HepG2 (cell line): ENCODE data around the gene GALNT1. TPM values are rescaled to one million over a fixed set of nuclear protein-coding genes. Genes with fewer than 3 reads are reported as not detected.

Experiments used
- ATAC-seq: fragments of 200-7000 bp; cut with Tn5 transposase; 3 replicates; pipeline ENCODE4 v1.9.1; 2020; ENCODE audit warnings: mild to moderate bottlenecking, moderate library complexity
- BruUV-seq: library from RNA; stranded (reverse); fragments of 400-500 nt; replicated peaks from 2 replicates; lab custom pipeline; 2021; lab: Mats Ljungman, UMichigan
- CTCF ChIA-PET: fragments of 300-600 bp; formaldehyde crosslinking; extraction: SDS; loops from one replicate; lab custom pipeline; 2021; ENCODE audit warnings: low total read pairs, inconsistent platforms, low intra/inter-chr PET ratio; lab: Yijun Ruan, JAX
- POLR2A ChIA-PET: fragments of 350-600 bp; sonication (Branson Sonifier 250); formaldehyde crosslinking; loops from one replicate; lab custom pipeline; 2020; ENCODE audit warnings: antibody characterized with exemption, inconsistent platforms; lab: Yijun Ruan, JAX
- DNase-seq: peaks from one replicate; pipeline ENCODE4 v3.0.0-alpha.2; 2015; ENCODE audit warnings: low spot score
- FAIRE-seq: peaks from 3 replicates; lab custom pipeline; 2011; peaks lifted over from hg19 to GRCh38; lab: Jason Lieb, UNC
- H2AFZ ChIP-seq: one replicate; pipeline ENCODE4 v1.6.1; 2011; ENCODE audit warnings: low read length, inconsistent platforms
- H3K27ac ChIP-seq: fragments of 300-600 bp; 3 replicates; pipeline ENCODE4 v1.8.0; 2011; ENCODE audit warnings: mixed run types, mild to moderate bottlenecking, mixed read lengths, low read length, inconsistent platforms; ENCODE audit not compliant: insufficient read depth; ENCODE audit errors: extremely low read length
- H3K27me3 ChIP-seq, 2 experiments: fragments of 200-600 bp in 1 of 2; 2 replicates in 1 of 2; 3 replicates in 1 of 2; pipeline versions ENCODE4 v1.6.0 to v1.8.0; 2011; ENCODE audit warnings: low read length in 2 of 2, mild to moderate bottlenecking in 2 of 2, moderate library complexity in 2 of 2, inconsistent platforms in 1 of 2; ENCODE audit not compliant: insufficient read depth in 2 of 2, control insufficient read depth in 1 of 2
- H3K36me3 ChIP-seq, 2 experiments: fragments of 200-600 bp in 1 of 2; replicated peaks in 1 of 2; 2 replicates in 1 of 2; 3 replicates in 1 of 2; pipeline versions ENCODE4 v1.5.1 to v1.8.0; 2011; ENCODE audit warnings: low read length in 2 of 2, inconsistent platforms in 1 of 2; ENCODE audit not compliant: insufficient read depth in 2 of 2, control insufficient read depth in 1 of 2
- H3K4me1 ChIP-seq: 2 replicates; pipeline ENCODE4 v1.5.1; 2012; ENCODE audit warnings: low read length, inconsistent platforms; ENCODE audit not compliant: insufficient read depth
- H3K4me2 ChIP-seq: 2 replicates; pipeline ENCODE4 v1.6.0; 2011; ENCODE audit warnings: low read depth, low read length, inconsistent platforms
- H3K4me3 ChIP-seq, 3 experiments: fragments of 200-600 bp in 1 of 3; sonication (generic), shearing (Covaris generic) in 1 of 3; replicated peaks in 1 of 3; 2 replicates each; pipeline ENCODE4 v1.5.1; 2011 to 2016; ENCODE audit warnings: low read length in 3 of 3, inconsistent platforms in 2 of 3, low read depth in 2 of 3, mild to moderate bottlenecking in 2 of 3, control low read depth in 1 of 3, mixed read lengths in 1 of 3; ENCODE audit not compliant: insufficient read depth in 1 of 3
- H3K79me2 ChIP-seq: one replicate; pipeline ENCODE4 v1.6.1; 2011; ENCODE audit warnings: low read length, inconsistent platforms; ENCODE audit not compliant: insufficient read depth
- H3K9ac ChIP-seq: 2 replicates; pipeline ENCODE4 v1.6.0; 2011; ENCODE audit warnings: mild to moderate bottlenecking, low read depth, low read length, inconsistent platforms; ENCODE audit not compliant: insufficient read depth
- H3K9me3 ChIP-seq: 2 replicates; pipeline ENCODE4 v1.5.1; 2012; ENCODE audit warnings: mild to moderate bottlenecking, low read length
- H4K20me1 ChIP-seq: 2 replicates; pipeline ENCODE4 v1.6.0; 2011; ENCODE audit warnings: inconsistent platforms, mild to moderate bottlenecking, low read length, moderate library complexity; ENCODE audit not compliant: insufficient read depth
- ASH2L ChIP-seq: fragments of 300-600, 200-600 bp; sonication (generic); IDR thresholded peaks from 2 replicates; pipeline ENCODE4 v1.7.0; 2017; ENCODE audit warnings: low read depth, mild to moderate bottlenecking, moderate library complexity, mixed read lengths, low read length; ENCODE audit not compliant: insufficient read length
- CHCHD3 ChIP-seq: sonication (generic); formaldehyde crosslinking; IDR thresholded peaks from 2 replicates; pipeline ENCODE4 v1.8.0; 2022; ENCODE audit warnings: mild to moderate bottlenecking, missing genetic modification reagents, moderate library complexity
- DPF2 ChIP-seq: sonication (generic); formaldehyde crosslinking; IDR thresholded peaks from 2 replicates; pipeline ENCODE4 v1.4.0; 2020; ENCODE audit warnings: mild to moderate bottlenecking, low read depth, missing genetic modification reagents, borderline replicate concordance
- ELF3 ChIP-seq: IDR thresholded peaks from 2 replicates; pipeline ENCODE4 v1.6.1; 2016; ENCODE audit warnings: missing genetic modification reagents, missing compliant biosample characterization
- EP300 ChIP-seq, 3 experiments: sonication (generic) in 1 of 3; formaldehyde crosslinking in 1 of 3; IDR thresholded peaks; 2 replicates each; pipeline versions ENCODE4 v1.5.1 to v1.6.1; 2011 to 2020; ENCODE audit warnings: low read depth in 2 of 3, low read length in 2 of 3, borderline replicate concordance in 1 of 3, improper control_type of control experiment in 1 of 3, mild to moderate bottlenecking in 1 of 3, missing genetic modification reagents in 1 of 3, moderate library complexity in 1 of 3
- FOXA1 ChIP-seq, 2 experiments: fragments of 450-650 bp in 1 of 2; sonication (generic) in 1 of 2; formaldehyde crosslinking in 1 of 2; IDR thresholded peaks; 2 replicates each; pipeline versions ENCODE4 v1.4.0 to v1.6.1; 2016 to 2020; ENCODE audit warnings: missing genetic modification reagents in 1 of 2
- FOXO1 ChIP-seq: sonication (generic); formaldehyde crosslinking; IDR thresholded peaks from 2 replicates; pipeline ENCODE4 v1.4.0; 2020; ENCODE audit warnings: missing genetic modification reagents
- HMG20A ChIP-seq: IDR thresholded peaks from 2 replicates; pipeline ENCODE4 v1.6.1; 2016; ENCODE audit warnings: borderline replicate concordance
- ISL2 ChIP-seq: sonication (generic); formaldehyde crosslinking; IDR thresholded peaks from 2 replicates; pipeline ENCODE4 v1.5.0; 2020; ENCODE audit warnings: missing genetic modification reagents
- MLXIP ChIP-seq: sonication (generic); formaldehyde crosslinking; IDR thresholded peaks from 2 replicates; pipeline ENCODE4 v1.9.0; 2021; ENCODE audit warnings: missing genetic modification reagents, borderline replicate concordance
- PRPF4 ChIP-seq: fragments of 200-400 bp; formaldehyde crosslinking; IDR thresholded peaks from 2 replicates; pipeline ENCODE4 v1.6.1; 2016; ENCODE audit warnings: low read length, low read depth; ENCODE audit not compliant: poor library complexity, severe bottlenecking
- RORA ChIP-seq: sonication (generic); formaldehyde crosslinking; IDR thresholded peaks from 2 replicates; pipeline ENCODE4 v1.5.0; 2020; ENCODE audit warnings: mild to moderate bottlenecking, missing genetic modification reagents, moderate library complexity
- TEAD3 ChIP-seq: optimal IDR thresholded peaks from 2 replicates; pipeline ENCODE3; 2016; ENCODE audit warnings: borderline replicate concordance
- ZEB1 ChIP-seq: IDR thresholded peaks from 2 replicates; pipeline ENCODE4 v1.6.1; 2012; ENCODE audit warnings: mild to moderate bottlenecking, low read depth, inconsistent platforms; ENCODE audit not compliant: insufficient replicate concordance
- ZGPAT ChIP-seq: IDR thresholded peaks from 2 replicates; pipeline ENCODE4 v1.6.1; 2016; ENCODE audit warnings: mild to moderate bottlenecking
- ZMYM3 ChIP-seq: sonication (generic); formaldehyde crosslinking; IDR thresholded peaks from 2 replicates; pipeline ENCODE4 v1.5.1; 2020; ENCODE audit warnings: mild to moderate bottlenecking, missing genetic modification reagents
- ZMYM4 ChIP-seq: sonication (generic); formaldehyde crosslinking; IDR thresholded peaks from 2 replicates; pipeline ENCODE4 v1.8.1; 2023; ENCODE audit warnings: mild to moderate bottlenecking, missing genetic modification reagents
- ZSCAN29 ChIP-seq: sonication (generic); formaldehyde crosslinking; conservative IDR thresholded peaks from 2 replicates; pipeline ENCODE4 v1.4.0; 2020; ENCODE audit warnings: mild to moderate bottlenecking, missing genetic modification reagents
- WGBS: methylation state at CpG from one replicate; pipeline ENCODE4 v1.1.6; 2017; ENCODE audit warnings: low lambda C conversion rate; 5-methylcytosine and 5-hydroxymethylcytosine counted together
- in situ Hi-C: cut with HindIII; loops from 2 replicates; pipeline ENCODE4 v1.10.0; 2017; ENCODE audit warnings: low pct_unique_long_range_greater_than_20kb; ENCODE audit not compliant: extremely low pct_ligation_motif_present
- intact Hi-C: fragments of 100-400 bp; cut with micrococcal nuclease; formaldehyde crosslinking; loops from one replicate; pipeline ENCODE4 v1.10.0; 2022; ENCODE audit not compliant: unreplicated experiment
- polyA plus RNA-seq, 8 experiments: library from polyadenylated mRNA; depleted of rRNA in 3 of 8; stranded (reverse) in 7 of 8; unstranded in 1 of 8; fragments of >200 nt; fragmentation: Illumina TruSeq in 4 of 8; extraction: Trizol in 4 of 8; gene quantifications; 2 replicates each; pipeline versions ENCODE4 v1.2.1 to v1.2.3, GENCODE V29; 2011 to 2016; ENCODE audit warnings: low read depth in 4 of 8, missing spikeins in 1 of 8, mixed read lengths in 1 of 8; ENCODE audit not compliant: insufficient read depth in 1 of 8
- total RNA-seq, 5 experiments: library from RNA; depleted of rRNA; stranded (reverse); fragments of >200 nt; fragmentation: Illumina TruSeq; extraction: Trizol; gene quantifications; 2 replicates each; pipeline ENCODE4 v1.2.3, GENCODE V29; 2016; ENCODE audit warnings: low read depth in 1 of 5
- TF ChIP-seq, protein P1 (sequence below): sonication (generic); formaldehyde crosslinking; IDR thresholded peaks from 2 replicates; pipeline ENCODE4 v1.4.0; 2020; ENCODE audit warnings: missing genetic modification reagents

GALNT1 gene
- total and polyA plus RNA-seq, 2 of the 13 experiments (the other 11 are each of a cell fraction or from before 2014, with no cell fraction given): 41.1 to 100 TPM

DNA sequence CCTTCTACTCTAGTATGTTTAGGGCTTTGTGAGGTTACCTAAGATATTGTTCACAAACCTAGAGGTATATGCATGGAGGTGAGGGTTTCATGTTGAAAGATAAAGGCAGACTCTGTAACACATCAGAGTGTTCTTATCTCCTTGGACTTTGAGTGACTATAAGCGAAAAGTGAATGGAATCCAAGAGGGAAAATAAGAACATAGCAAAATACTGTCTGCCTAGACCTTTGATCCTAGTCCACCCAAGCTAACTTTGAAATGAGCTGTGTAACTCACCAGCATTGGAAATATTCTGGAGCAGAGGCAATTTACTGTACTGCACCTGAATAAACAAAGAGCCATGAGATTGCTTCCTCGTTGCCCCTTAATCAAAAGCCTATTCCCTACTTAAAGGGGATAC, 28.2 kb upstream of the GALNT1 start:
- Histone ChIP-seq H3K9me3 (0 out of 2 replicates have a peak, but pooled peaks cover 6% of the 10 kb centered on the region), H3K4me3 (no peak overlapping the region), H3K36me3 (no peaks in the 10 kb centered on the region), H3K9ac (no peak overlapping the region), H2AFZ (no peak overlapping the region), H3K4me1 (peaks cover 22% of the 10 kb centered on the region), H3K27ac (peak overlapping the region; percentile 51), H3K79me2 (no peaks in the 10 kb centered on the region), H3K4me2 (0 out of 2 replicates have a peak overlapping the region, but pooled peaks have one; percentile 10), H4K20me1 (no peaks in the 10 kb centered on the region), H3K27me3 (no peaks in the 10 kb centered on the region)
- FAIRE-seq: peak; percentile 59
- peak; percentile 93 for ATAC-seq
- in situ Hi-C loops: no loop called here
- ChIA-PET CTCF (no interaction called here), POLR2A (interaction anchor here (1.4 kb wide), 1 partner anchor 75 kb away, joined by 4 read pairs; no protein-coding TSS in a partner anchor)
- DNase-seq: peak; percentile 87
- WGBS: 0% methylated on average over 2 of the region's 2 CpGs
- intact Hi-C loops: no loop called here
- BruUV-seq: no TSS peak
- TF ChIP-seq, protein P1, sequence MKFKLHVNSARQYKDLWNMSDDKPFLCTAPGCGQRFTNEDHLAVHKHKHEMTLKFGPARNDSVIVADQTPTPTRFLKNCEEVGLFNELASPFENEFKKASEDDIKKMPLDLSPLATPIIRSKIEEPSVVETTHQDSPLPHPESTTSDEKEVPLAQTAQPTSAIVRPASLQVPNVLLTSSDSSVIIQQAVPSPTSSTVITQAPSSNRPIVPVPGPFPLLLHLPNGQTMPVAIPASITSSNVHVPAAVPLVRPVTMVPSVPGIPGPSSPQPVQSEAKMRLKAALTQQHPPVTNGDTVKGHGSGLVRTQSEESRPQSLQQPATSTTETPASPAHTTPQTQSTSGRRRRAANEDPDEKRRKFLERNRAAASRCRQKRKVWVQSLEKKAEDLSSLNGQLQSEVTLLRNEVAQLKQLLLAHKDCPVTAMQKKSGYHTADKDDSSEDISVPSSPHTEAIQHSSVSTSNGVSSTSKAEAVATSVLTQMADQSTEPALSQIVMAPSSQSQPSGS (CRISPR knock-in tag): peak; percentile 34; the same call in 1 of the 2 replicates
- peak; percentile 59; the same call in 1 of the 2 replicates for TF ChIP-seq ZMYM4
- TF ChIP-seq CHCHD3: no peak
- TF ChIP-seq MLXIP: no peak
- TF ChIP-seq ZMYM3 (CRISPR knock-in tag): 0 out of 2 replicates have a peak, but pooled peaks have one; percentile 13
- no peak for TF ChIP-seq RORA (CRISPR knock-in tag)
- TF ChIP-seq FOXO1 (CRISPR knock-in tag): peak; percentile 60; the same call in 1 of the 2 replicates
- TF ChIP-seq PRPF4: no peak
- TF ChIP-seq ZSCAN29: no peak
- peak; percentile 21; the same call in 1 of the 2 replicates for TF ChIP-seq HMG20A (CRISPR knock-in tag)
- TF ChIP-seq EP300 (IDR thresholded peaks at IDR 0.05; ENCODE audit: low read depth in 2 of 2, low read length in 2 of 2): peak in 1 of 2 experiments; percentile 73; a peak in 1 of 4 replicates
- peak; percentile 70 for TF ChIP-seq EP300 (CRISPR knock-in tag; IDR thresholded peaks at IDR 0.05; ENCODE audit: borderline replicate concordance)
- peak; percentile 50 for TF ChIP-seq TEAD3 (CRISPR knock-in tag)
- TF ChIP-seq ASH2L: peak; percentile 38
- peak; percentile 67 for TF ChIP-seq ISL2 (CRISPR knock-in tag)
- 0 out of 2 replicates have a peak, but pooled peaks have one; percentile 45 for TF ChIP-seq ZGPAT (CRISPR knock-in tag)
- TF ChIP-seq ZEB1: peak; percentile 37
- no peak for TF ChIP-seq FOXA1 (IDR thresholded peaks at IDR 0.05)
- peak; percentile 62 for TF ChIP-seq FOXA1 (CRISPR knock-in tag; IDR thresholded peaks at IDR 0.05)
- 0 out of 2 replicates have a peak, but pooled peaks have one; percentile 23 for TF ChIP-seq DPF2
- TF ChIP-seq ELF3 (CRISPR knock-in tag): no peak
